GM12891 (cell line): ENCODE data around the gene SLC22A5.
A peak's percentile ranks its signal among the peaks of the same experiment; 100 is the strongest.
"Not testable (repeated sequence)": the region's sequence is repeated elsewhere in the genome, so short reads cannot be mapped to it uniquely, and the experiment has no call there.

ENCODE experiments used
- DNase-seq: peaks from one replicate; pipeline ENCODE4 v3.0.0; 2011; ENCODE audit warnings: low spot score; ENCODE audit not compliant: insufficient read length
- FAIRE-seq: peaks from 2 replicates; lab custom pipeline; 2011; peaks lifted over from hg19 to GRCh38; lab: Jason Lieb, UNC
- PAX5 ChIP-seq: IDR thresholded peaks from 2 replicates; pipeline ENCODE4 v1.6.1; 2011; ENCODE audit warnings: low read length, moderate library complexity, mild to moderate bottlenecking; ENCODE audit not compliant: insufficient read depth, severe bottlenecking
- POLR2A ChIP-seq: IDR thresholded peaks from 2 replicates; pipeline ENCODE4 v1.6.1; 2011; ENCODE audit warnings: low read depth, low read length, control low read depth
- POLR2AphosphoS5 ChIP-seq: IDR thresholded peaks from 2 replicates; pipeline ENCODE4 v1.6.1; 2011; ENCODE audit warnings: low read depth, low read length, control low read depth
- POU2F2 ChIP-seq: IDR thresholded peaks from 2 replicates; pipeline ENCODE4 v1.6.1; 2011; ENCODE audit warnings: low read depth, mild to moderate bottlenecking, control low read depth, low read length, moderate library complexity
- SPI1 ChIP-seq: IDR thresholded peaks from 2 replicates; pipeline ENCODE4 v1.6.1; 2011; ENCODE audit warnings: low read depth, low read length, control low read depth
- TAF1 ChIP-seq: IDR thresholded peaks from 2 replicates; pipeline ENCODE4 v1.6.1; 2011; ENCODE audit warnings: low read depth, low read length, control low read depth

The SLC22A5 gene

DNA sequence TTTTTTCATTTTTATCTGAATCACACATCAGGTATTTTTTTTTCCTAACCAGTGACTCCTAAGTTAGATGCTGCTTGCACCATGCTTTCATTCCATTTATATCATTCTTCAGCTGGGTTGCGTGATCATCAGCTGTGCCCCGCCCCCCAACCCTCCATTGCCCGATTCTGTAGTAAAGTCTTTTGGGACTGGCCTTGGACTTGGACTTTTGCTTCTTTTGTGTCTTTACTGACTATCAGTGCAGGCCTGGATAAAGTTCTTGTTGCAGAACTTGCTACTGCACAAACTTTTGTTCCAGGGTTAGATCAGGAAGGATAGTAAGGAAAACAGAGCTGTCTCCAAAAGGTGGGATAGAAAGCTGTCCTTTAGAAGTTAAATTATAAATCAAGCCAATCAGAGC lies 38.5 kb downstream of the SLC22A5 start:
- no peak for FAIRE-seq
- no peak for DNase-seq
- TF ChIP-seq POLR2AphosphoS5 (no peak), TAF1 (no peak), PAX5 (no peak), POLR2A (no peak), POU2F2 (no peak)

DNA sequence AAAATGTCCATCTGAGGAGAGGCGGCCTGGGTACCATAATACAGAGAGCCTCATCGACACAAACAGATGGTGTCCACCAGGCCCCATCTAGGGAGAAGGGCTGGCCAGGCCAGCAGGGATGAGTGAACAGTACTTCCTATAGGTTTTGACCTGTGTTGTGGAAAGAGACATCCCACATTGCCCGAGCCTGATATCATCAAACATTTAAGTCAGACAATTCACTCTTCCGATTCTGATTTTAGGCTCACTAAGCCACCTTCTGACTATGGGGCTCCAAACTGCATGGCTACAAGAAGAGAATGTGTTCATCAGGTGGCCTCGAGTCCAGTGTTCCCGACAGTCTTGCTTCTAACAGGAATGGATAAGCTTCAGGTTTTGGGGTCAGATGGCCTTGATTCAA lies 38.9 kb downstream of the SLC22A5 start:
- no peak for FAIRE-seq

DNA sequence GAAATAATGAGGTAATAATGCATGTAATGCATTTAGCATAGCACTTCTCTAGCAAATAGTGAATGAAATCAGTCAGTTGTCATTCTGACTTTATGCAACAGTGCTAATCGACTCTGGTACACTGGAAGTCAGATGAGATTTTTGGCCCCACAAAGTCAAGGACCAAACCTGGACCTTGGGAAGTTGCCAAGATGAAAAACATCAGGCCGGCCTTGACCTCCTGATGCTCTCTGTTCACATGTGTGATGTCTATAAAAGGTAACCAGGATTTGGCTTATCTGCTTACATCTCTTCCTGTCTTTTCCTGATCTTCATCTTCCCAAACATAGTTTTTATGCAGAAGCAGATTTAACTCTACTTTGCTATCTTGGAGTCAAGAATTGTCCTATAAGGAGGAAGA lies 39.5 kb downstream of the SLC22A5 start:
- TF ChIP-seq POLR2A, result no peak
- no peak for TF ChIP-seq PAX5
- no peak for TF ChIP-seq POU2F2
- no peak for TF ChIP-seq SPI1
- TF ChIP-seq TAF1, result no peak
- TF ChIP-seq POLR2AphosphoS5, result no peak
- DNase-seq (no peak), FAIRE-seq (no peak)

More for the DNA sequence above, 38.9 kb downstream of the SLC22A5 start:
- DNase-seq, result no peak
- TF ChIP-seq POU2F2, result no peak
- TF ChIP-seq SPI1, result no peak
- TF ChIP-seq TAF1, result no peak
- no peak for TF ChIP-seq POLR2AphosphoS5
- TF ChIP-seq POLR2A, result no peak
- TF ChIP-seq PAX5, result no peak

DNA sequence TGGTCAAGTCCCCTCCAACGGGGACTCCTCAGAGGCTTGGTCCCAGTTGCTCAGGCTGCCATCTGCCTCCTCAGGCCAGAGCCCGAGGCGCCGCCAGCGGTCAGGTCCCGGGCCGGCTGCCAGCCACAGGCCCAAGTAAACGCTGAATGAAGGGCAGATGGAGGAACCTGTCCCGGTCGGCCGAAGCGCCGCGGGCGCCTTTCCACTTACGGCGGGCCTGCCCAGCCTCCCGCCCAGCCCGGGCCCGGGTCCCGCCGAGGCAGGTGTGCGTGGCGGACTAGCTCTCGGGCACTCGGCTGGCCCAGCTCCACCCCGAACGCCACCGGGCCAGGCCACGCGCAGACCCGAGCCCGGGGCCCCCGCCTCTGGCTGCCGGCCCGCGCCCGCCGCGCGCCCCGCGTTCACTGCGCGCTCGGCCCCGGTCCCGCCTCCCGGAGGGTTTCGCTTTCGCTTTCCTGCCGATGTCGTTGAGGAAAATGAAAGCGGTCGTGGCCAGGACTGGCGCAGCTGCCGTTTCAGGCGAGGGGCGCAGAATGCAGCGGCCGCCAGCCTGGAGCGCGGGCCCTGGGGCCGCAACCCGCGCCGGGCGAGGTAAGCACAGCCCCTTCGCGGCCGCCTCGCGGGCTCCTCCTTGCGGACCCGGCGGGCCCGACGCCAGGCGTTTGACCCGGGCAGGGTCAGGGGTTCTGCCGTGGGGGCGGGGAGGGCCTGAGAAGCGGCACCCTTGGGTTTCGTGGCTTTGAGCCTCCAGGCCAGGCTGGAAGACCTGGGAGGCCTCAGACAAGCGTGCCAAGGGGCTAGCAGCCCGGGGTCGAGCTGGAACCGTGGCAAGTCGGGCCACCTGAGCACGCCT lies 41.2 kb downstream of the SLC22A5 start:
- FAIRE-seq (peak; percentile 81), DNase-seq (peak; percentile 66)
- TF ChIP-seq POLR2AphosphoS5, result 0 out of 2 replicates have a peak, but pooled peaks have one; percentile 28
- TF ChIP-seq POLR2A, result no peak; the same call in 1 of the 2 replicates
- TF ChIP-seq POU2F2, result 0 out of 2 replicates have a peak, but pooled peaks have one; percentile 28
- TF ChIP-seq SPI1, result no peak
- TF ChIP-seq PAX5, result no peak
- peak; percentile 62 for TF ChIP-seq TAF1

DNA sequence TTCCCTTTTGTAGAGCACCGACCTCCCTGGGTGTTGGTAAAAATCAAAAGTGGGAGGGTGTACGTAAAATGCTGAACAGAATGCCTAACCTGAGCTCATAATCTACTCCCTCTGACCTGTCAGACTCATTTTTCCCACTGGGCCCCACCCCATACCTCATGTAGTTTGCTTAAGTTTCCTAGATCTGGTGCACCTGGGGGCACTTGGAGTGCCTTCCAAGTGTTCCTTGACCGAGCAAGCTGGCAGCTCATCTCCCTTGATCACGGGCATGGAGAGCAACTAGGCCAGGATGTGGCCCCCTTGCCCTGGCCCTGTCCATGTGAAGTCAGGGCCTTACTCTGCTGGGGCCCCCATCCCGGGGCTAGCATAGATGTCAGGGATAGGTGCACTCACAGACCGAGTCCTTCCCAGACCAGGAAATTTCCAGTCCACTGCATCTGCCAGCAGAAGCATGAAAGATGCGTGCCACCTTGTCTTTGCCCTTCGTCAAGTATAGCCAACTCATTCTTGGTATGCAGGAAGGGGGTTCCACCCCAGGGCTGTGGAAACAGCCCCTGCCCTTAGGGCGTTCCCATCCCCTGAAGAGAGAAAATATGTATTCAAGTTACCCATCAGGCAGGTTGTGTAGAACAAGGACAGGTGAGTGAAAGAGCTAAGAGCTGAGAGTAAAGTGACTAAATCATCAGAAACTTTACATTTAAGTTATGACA lies 41.9 kb downstream of the SLC22A5 start:
- TF ChIP-seq PAX5 (no peak), SPI1 (no peak), TAF1 (no peak), POLR2A (no peak), POLR2AphosphoS5 (no peak), POU2F2 (no peak)
- peak; percentile 87 for FAIRE-seq

DNA sequence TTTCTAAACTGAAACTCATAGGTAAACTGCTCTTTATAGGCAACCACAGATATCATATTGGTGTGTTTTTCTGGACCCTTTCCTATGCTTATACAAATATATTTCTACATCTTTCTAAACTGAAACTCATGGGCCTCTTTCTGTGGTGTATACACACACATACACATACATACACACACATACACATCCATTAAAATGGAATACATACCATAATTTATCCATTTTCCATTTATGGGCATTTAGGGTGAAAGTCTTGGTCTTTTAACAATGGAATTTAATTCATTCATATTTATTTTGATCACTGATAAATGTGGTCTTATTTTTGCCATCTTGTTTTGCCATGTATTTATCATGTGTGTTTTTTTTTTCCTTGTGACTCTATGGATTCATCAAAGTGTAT lies 44.1 kb downstream of the SLC22A5 start:
- FAIRE-seq, result peak; percentile 52
- TF ChIP-seq POLR2A (no peak), SPI1 (no peak), POLR2AphosphoS5 (no peak), POU2F2 (no peak), PAX5 (no peak), TAF1 (no peak)
- DNase-seq, result no peak

More for the DNA sequence above, 41.9 kb downstream of the SLC22A5 start:
- DNase-seq, result no peak

DNA sequence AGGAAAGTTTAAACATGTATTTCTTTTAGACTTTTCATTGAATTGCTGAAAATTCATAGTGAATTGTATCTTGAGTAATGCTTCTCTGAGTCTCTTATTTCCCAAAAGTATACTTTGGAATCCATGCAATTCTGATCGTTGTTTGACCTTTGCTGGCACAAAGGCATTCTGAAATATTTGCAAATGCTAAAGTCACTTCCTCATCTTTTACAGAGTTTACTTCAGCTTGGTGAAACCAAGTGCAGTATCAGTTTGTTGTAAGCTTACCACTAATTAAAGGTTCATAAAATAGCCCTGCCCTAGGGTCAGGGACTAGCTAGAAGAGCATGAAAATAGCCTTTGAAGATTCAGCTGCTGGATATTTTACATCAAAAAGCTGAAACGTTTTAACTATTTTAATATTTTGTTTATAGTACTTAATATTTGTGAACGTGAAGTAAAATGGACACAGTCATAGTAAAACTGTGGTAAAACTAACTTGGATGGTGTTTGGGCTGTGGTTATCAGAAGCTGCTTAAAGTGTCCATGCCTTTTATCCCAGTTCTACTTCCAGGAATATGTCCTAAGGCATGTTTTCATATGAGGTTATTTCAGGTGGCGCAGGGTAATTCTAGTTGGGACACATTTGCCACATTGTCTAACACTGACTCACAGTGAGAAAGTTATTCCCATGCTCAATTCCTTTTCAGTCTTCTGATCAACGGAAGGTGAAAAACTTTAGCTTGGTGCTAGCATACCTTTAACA lies 45.3 kb downstream of the SLC22A5 start:
- FAIRE-seq (peak; percentile 89), DNase-seq (no peak)
- TF ChIP-seq PAX5 (no peak), SPI1 (peak; percentile 91), POLR2A (no peak), POU2F2 (no peak)

DNA sequence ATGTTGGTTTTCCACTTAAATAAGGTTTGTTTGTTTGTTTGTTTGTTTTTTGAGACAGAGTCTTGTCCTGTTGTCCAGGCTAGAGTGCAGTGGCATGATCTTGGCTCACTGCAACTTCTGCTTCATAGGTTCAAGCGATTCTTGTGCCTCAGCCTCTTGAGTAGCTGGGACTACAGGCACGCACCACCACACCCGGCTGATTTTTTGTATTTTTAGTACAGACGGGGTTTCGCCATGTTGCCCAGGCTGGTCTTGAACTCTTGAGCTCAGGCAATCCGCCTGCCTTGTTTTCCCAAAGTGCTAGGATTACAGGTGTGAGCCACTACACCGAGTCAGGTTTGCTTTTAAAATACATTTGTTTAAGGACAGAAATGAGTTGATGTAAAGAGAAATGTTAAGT lies 46.0 kb downstream of the SLC22A5 start:
- not testable (repeated sequence) for FAIRE-seq, DNase-seq

DNA sequence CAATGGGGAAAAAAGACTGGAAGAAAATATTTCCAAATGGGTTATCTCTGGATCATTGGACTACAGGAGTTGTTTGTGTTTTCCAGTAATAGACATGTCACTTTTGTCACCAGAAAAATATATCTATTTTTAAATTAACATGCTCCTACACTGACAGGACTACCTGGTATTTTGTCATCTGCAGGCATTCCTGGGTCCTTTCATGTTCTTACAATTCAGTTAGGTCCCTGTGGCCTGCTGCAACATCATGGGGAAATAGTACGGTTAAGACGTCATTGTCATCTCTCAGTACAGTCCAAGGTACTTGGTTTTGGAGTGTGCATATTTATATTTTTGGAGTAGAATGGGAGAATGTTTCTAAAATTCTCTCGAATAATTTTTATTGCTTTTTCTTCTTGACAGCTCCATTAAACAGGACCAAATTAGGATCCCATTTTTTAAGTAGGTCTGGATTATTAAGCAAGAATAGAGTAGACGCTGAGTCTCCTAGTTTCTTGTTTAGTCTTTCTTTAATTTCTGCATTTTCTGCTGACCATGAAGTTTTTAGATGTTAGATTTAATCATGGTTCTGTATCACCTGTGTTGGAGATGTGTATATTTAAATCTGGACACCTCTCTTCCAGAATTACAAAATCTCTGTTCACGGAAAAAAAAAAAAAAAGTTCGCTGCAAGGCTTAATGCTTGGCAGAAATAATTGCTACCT lies 46.9 kb downstream of the SLC22A5 start:
- FAIRE-seq (no peak), DNase-seq (no peak)
- TF ChIP-seq TAF1 (no peak), SPI1 (no peak), PAX5 (no peak), POLR2A (no peak), POLR2AphosphoS5 (no peak), POU2F2 (no peak)
